Activated CD4-positive, alpha-beta T cell treated with anti-CD3 and anti-CD28 coated beads for 24 hours (primary cell): ENCODE measurements around the gene CFAP65.

Source experiments
- DNase-seq, 2 donors: peaks; one replicate each; pipeline ENCODE4 v3.0.0-alpha.2; 2020; ENCODE audit warnings: low read depth in 2 of 2

CFAP65 gene

GRCh38 chr2:218991674-218992168 is 49.6 kb downstream of the CFAP65 start:
- DNase-seq, result no peak

- DNase-seq, result no peak
Observed at GRCh38 chr2:218990612-218991011, 50.7 kb downstream of the CFAP65 start.

- no peak for DNase-seq
Observed at GRCh38 chr2:218990052-218990451, 51.3 kb downstream of the CFAP65 start.

- DNase-seq, result no peak
Observed at GRCh38 chr2:218988650-218989049, 52.7 kb downstream of the CFAP65 start.

GRCh38 chr2:218988164-218988563 is 53.2 kb downstream of the CFAP65 start:
- no peak for DNase-seq

- no peak for DNase-seq
Observed at GRCh38 chr2:218986148-218986761, 55.1 kb downstream of the CFAP65 start.

- DNase-seq, result no peak
Observed at GRCh38 chr2:218985325-218986091, 55.8 kb downstream of the CFAP65 start.

GRCh38 chr2:218985021-218985324 is 56.3 kb downstream of the CFAP65 start, which contains the start of gene FEV:
Gene FEV (minus strand): TSS chr2:218985184. CDS start chr2:218985075, 109 bp downstream.
- DNase-seq, result no peak

- DNase-seq, result no peak
Observed at GRCh38 chr2:218984239-218985020, 56.9 kb downstream of the CFAP65 start.

GRCh38 chr2:218983934-218984238 is 57.4 kb downstream of the CFAP65 start:
- no peak for DNase-seq

- no peak for DNase-seq
Observed at GRCh38 chr2:218983263-218983933, 57.9 kb downstream of the CFAP65 start.

GRCh38 chr2:218982586-218983262 is 58.6 kb downstream of the CFAP65 start:
- DNase-seq, result no peak

GRCh38 chr2:218981881-218982585 is 59.3 kb downstream of the CFAP65 start:
- no peak for DNase-seq

- DNase-seq, result no peak
Observed at GRCh38 chr2:218981390-218981880, 59.9 kb downstream of the CFAP65 start.

GRCh38 chr2:218980735-218981389 is 60.5 kb downstream of the CFAP65 start:
- no peak for DNase-seq

GRCh38 chr2:218979846-218980734 is 61.2 kb downstream of the CFAP65 start:
- peak; percentile 81 for DNase-seq

GRCh38 chr2:218975060-218975777 is 66.1 kb downstream of the CFAP65 start:
- DNase-seq, result no peak

- DNase-seq, result no peak
Observed at GRCh38 chr2:218970894-218971293, 70.4 kb downstream of the CFAP65 start.
